Gastroesophageal sphincter (tissue), 4 donors: Measurements from ENCODE around the gene ASTE1. TPM values are rescaled to one million over a fixed set of nuclear protein-coding genes. Genes with fewer than 3 reads are reported as not detected.

Experiments
- ATAC-seq: fragments of 150-250 bp; one replicate; pipeline ENCODE4 v1.9.1; 2016; ENCODE audit warnings: mild to moderate bottlenecking, moderate library complexity
- H3K27ac ChIP-seq, 4 donors: fragments of 200-600 bp; sonication (generic) in 3 of 4; 1 replicate in 3 of 4; 2 replicates in 1 of 4; pipeline ENCODE4 v1.5.1; 2016 to 2019
- H3K27me3 ChIP-seq: fragments of 200-600 bp; sonication (generic); one replicate; pipeline ENCODE4 v1.5.1; 2019
- H3K36me3 ChIP-seq, 2 donors: fragments of 200-600 bp; sonication (generic); one replicate each; pipeline ENCODE4 v1.5.1; 2019; ENCODE audit warnings: control low read depth in 1 of 2
- H3K4me1 ChIP-seq, 3 donors: fragments of 200-600 bp; sonication (generic); 1 replicate in 2 of 3; 2 replicates in 1 of 3; pipeline ENCODE4 v1.5.1; 2016 to 2019; ENCODE audit warnings: control low read depth in 2 of 3
- H3K4me3 ChIP-seq, 2 donors: fragments of 200-600 bp; sonication (generic); one replicate each; pipeline ENCODE4 v1.5.1; 2019; ENCODE audit warnings: mild to moderate bottlenecking in 1 of 2, moderate library complexity in 1 of 2
- H3K9me3 ChIP-seq, 3 donors: fragments of 200-600 bp; sonication (generic); one replicate each; pipeline ENCODE4 v1.5.1; 2017 to 2019; ENCODE audit warnings: control low read depth in 2 of 3
- EP300 ChIP-seq: sonication (generic); formaldehyde crosslinking; IDR thresholded peaks from one replicate; pipeline ENCODE4 v1.6.1; 2017; ENCODE audit warnings: antibody characterized with exemption, mild to moderate bottlenecking
- POLR2A ChIP-seq, 2 donors: fragments of 450-650 bp; IDR thresholded peaks; one replicate each; pipeline ENCODE4 v1.6.1; 2017; ENCODE audit warnings: antibody characterized with exemption in 2 of 2, mild to moderate bottlenecking in 2 of 2, moderate library complexity in 1 of 2
- POLR2AphosphoS5 ChIP-seq: sonication (generic); formaldehyde crosslinking; IDR thresholded peaks from one replicate; pipeline ENCODE4 v1.6.1; 2017; ENCODE audit warnings: antibody characterized with exemption
- WGBS, 2 donors: methylation state at CpG; one replicate each; pipeline ENCODE4 v1.1.5; 2018; ENCODE audit warnings: low coverage in 1 of 2; 5-methylcytosine and 5-hydroxymethylcytosine counted together
- total RNA-seq, 4 donors: library from RNA; depleted of rRNA; stranded (reverse); fragments of >200 nt; gene quantifications; one replicate each; pipeline ENCODE4 v1.1.0, GENCODE V29; 2016
- TF ChIP-seq, protein P1 (sequence below), 4 experiments: fragments of 200-600 bp in 2 of 4; fragments of 450-650 bp in 2 of 4; sonication (generic) in 1 of 4; IDR thresholded peaks; one replicate each; pipeline ENCODE4 v1.5.1; 2017 to 2019; ENCODE audit warnings: antibody characterized with exemption in 4 of 4, mild to moderate bottlenecking in 2 of 4, moderate library complexity in 2 of 4

The ASTE1 gene
- total RNA-seq, 4 donors from 2014 or later: 3.0 to 4.8 (median 4.0) TPM

DNA sequence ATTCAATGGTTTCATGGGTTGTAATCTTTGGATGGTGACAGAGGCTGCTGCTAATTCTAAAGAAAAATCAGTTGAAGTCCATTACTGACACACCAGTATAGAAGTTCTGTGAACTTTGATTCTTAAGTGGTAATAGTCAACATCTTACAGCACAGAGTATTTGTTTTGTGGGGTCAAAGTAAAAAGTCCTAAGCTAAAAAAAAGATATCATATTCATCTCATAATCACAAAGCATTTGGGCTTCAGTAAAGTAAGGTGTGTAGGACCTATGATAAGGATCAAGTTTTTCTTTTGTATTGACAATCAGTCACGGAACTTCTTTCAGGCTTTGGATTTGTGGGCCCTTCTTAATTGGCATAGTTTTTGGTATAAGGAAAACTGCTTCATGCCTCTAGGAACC is 1.1 kb downstream of the ASTE1 start:
- Histone ChIP-seq H3K27ac (no peak overlapping the region), H3K9me3 (no peaks in the 10 kb centered on the region), H3K4me1 (peaks cover 4 to 62% (median 9%) of the 10 kb centered on the region in 3 donors), H3K27me3 (no peaks in the 10 kb centered on the region), H3K4me3 (peak overlapping the region; percentile 70 to 87), H3K36me3 (peaks cover 0 to 12% of the 10 kb centered on the region in 2 donors)
- WGBS, 2 donors: 69 to 92% methylated on average over 1 of the region's 1 CpG
- TF ChIP-seq EP300 (no peak), POLR2AphosphoS5 (no peak), POLR2A (IDR thresholded peaks at IDR 0.05) (no peak)
- TF ChIP-seq, protein P1, sequence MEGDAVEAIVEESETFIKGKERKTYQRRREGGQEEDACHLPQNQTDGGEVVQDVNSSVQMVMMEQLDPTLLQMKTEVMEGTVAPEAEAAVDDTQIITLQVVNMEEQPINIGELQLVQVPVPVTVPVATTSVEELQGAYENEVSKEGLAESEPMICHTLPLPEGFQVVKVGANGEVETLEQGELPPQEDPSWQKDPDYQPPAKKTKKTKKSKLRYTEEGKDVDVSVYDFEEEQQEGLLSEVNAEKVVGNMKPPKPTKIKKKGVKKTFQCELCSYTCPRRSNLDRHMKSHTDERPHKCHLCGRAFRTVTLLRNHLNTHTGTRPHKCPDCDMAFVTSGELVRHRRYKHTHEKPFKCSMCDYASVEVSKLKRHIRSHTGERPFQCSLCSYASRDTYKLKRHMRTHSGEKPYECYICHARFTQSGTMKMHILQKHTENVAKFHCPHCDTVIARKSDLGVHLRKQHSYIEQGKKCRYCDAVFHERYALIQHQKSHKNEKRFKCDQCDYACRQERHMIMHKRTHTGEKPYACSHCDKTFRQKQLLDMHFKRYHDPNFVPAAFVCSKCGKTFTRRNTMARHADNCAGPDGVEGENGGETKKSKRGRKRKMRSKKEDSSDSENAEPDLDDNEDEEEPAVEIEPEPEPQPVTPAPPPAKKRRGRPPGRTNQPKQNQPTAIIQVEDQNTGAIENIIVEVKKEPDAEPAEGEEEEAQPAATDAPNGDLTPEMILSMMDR (IDR thresholded peaks at IDR 0.05): no peak
- no peak for ATAC-seq

DNA sequence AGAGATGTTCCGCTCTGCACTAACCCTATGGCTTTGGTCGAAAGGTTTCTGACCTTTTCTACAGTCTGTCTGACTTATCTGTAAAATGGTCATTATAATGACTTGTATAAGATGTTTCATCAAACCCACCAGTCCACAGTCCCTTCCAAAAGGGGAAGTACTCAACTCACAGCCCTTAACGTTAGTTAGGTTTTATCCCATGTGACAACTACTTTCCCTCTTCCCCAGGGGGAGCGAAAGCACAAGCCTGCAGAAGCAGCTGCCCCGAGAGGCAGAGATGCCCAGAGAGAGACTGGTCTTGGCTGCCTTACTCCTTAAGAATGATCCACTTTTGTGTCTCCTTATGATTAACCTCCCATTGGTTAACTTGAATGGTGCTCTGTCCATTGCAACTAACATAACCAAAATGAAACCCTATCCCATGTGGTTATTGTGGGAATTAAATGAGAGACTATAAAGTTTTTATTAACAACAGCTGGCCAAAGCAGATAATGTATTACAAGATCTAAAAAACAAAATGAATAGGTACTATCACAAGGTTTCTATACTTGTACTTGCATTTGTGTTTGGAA is 6.4 kb downstream of the ASTE1 start:
- Histone ChIP-seq H3K36me3 (peaks cover 0 to 40% of the 10 kb centered on the region in 2 donors), H3K9me3 (no peaks in the 10 kb centered on the region), H3K4me3 (no peak overlapping the region), H3K27ac (no peak overlapping the region), H3K4me1 (peaks cover 0 to 47% (median 2%) of the 10 kb centered on the region in 3 donors), H3K27me3 (no peaks in the 10 kb centered on the region)
- ATAC-seq: no peak
- WGBS, 2 donors: 63 to 82% methylated on average over 2 to 5 of the region's 5 CpGs
- no peak for TF ChIP-seq POLR2AphosphoS5
- TF ChIP-seq EP300: no peak
- TF ChIP-seq, protein P1 (IDR thresholded peaks at IDR 0.05): no peak
- no peak for TF ChIP-seq POLR2A (IDR thresholded peaks at IDR 0.05)

DNA sequence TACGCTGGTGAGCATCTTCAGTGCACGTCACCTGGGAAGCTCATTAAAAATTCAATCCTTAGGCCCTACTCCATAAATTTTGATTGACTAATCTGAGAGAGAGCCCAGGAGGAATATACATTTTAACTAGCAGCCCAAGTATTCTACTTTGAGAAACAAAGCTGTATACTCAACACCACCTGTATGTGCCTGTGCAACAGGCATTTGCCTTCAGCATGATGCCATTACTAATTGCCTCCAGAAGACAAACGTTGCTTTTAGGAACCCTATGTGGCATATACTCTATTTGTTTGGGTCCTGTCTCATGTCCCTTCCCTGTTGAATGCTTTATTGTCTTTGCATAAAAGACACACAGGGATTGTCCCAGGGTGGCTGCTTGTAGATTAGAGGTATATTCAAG is 7.7 kb downstream of the ASTE1 start:
- Histone ChIP-seq H3K27me3 (no peaks in the 10 kb centered on the region), H3K4me1 (peaks cover 0 to 34% (median 0%) of the 10 kb centered on the region in 3 donors), H3K4me3 (no peak overlapping the region), H3K9me3 (no peaks in the 10 kb centered on the region), H3K36me3 (peaks cover 0 to 49% of the 10 kb centered on the region in 2 donors), H3K27ac (no peak overlapping the region)
- TF ChIP-seq POLR2A (IDR thresholded peaks at IDR 0.05) (no peak), POLR2AphosphoS5 (no peak), EP300 (no peak)
- TF ChIP-seq, protein P1 (IDR thresholded peaks at IDR 0.05): no peak
- no peak for ATAC-seq
- WGBS, 2 donors: 81 to 84% methylated on average over 3 of the region's 3 CpGs

DNA sequence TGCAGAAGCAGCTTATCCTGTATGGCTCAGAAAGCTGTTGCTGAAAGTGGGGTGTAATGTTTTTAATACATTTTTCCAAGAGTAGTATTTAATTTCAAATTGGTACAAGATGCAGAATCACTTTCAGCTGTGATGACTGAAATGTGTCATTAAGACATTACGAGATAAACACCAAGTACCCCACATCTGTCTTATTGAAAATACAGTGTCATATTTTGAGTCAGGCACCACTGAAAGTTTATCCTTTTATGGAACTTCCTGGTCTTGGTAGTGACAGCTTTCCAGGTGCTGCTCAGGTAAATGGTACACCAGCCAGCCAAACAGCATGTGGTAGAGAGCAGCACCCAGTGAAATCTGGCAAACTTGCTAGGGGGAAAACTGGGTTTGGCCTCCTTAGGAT is 16.9 kb downstream of the ASTE1 start:
- no peak for ATAC-seq
- Histone ChIP-seq H3K27ac (no peak overlapping the region), H3K9me3 (no peaks in the 10 kb centered on the region), H3K36me3 (peaks cover 0 to 80% of the 10 kb centered on the region in 2 donors), H3K4me1 (no peaks in the 10 kb centered on the region), H3K4me3 (no peak overlapping the region), H3K27me3 (no peaks in the 10 kb centered on the region)
- TF ChIP-seq, protein P1 (IDR thresholded peaks at IDR 0.05): no peak
- TF ChIP-seq POLR2AphosphoS5 (no peak), EP300 (no peak), POLR2A (IDR thresholded peaks at IDR 0.05) (no peak)
- WGBS, 2 donors: 100% methylated on average over 1 of the region's 1 CpG; no CpG with 5 or more reads in 1 of the 2 donors

DNA sequence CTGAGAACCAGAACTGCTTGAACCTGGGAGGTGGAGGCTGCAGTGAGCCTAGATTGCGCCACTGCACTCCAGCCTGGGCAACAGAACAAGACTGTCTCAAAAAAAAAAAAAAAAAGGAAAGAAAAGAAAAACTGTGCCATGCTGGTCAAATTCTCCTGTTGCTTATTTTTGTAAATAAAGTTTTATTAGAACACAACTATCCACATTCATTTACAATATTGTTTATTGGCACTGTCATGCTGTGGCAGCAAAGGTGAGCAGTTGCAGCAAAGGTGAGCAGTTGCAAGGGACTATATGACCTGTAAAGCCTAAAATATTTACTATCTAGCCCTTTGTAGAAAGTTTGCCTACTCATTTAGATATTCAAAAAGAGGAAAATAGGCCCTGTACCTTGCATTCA is 18.3 kb downstream of the ASTE1 start:
- Histone ChIP-seq H3K4me3 (no peak overlapping the region), H3K27ac (no peak overlapping the region), H3K27me3 (no peaks in the 10 kb centered on the region), H3K4me1 (no peaks in the 10 kb centered on the region), H3K36me3 (peaks cover 0 to 77% of the 10 kb centered on the region in 2 donors), H3K9me3 (no peaks in the 10 kb centered on the region)
- ATAC-seq: no peak
- 75 to 100% methylated on average over 1 of the region's 1 CpG for WGBS, 2 donors
- TF ChIP-seq, protein P1 (IDR thresholded peaks at IDR 0.05): no peak
- TF ChIP-seq POLR2AphosphoS5: no peak
- TF ChIP-seq POLR2A (IDR thresholded peaks at IDR 0.05): no peak
- TF ChIP-seq EP300: no peak
